Lower lobe of right lung (tissue), 2 donors: Measurements from ENCODE around the gene AP3D1. TPM values are rescaled to one million over a fixed set of nuclear protein-coding genes. Genes with fewer than 3 reads are reported as not detected.
"Not testable (repeated sequence)": the region's sequence is repeated elsewhere in the genome, so short reads cannot be mapped to it uniquely, and the experiment has no call there.

ENCODE experiments used
- ATAC-seq, 2 donors: fragments of 200-7000 bp; cut with Tn5 transposase; one replicate each; pipeline ENCODE4 v1.9.1; 2020 to 2022; ENCODE audit warnings: mild to moderate bottlenecking in 2 of 2, moderate library complexity in 2 of 2
- DNase-seq: peaks from one replicate; pipeline ENCODE4 v3.0.0-alpha.2; 2020
- H3K27ac ChIP-seq: fragments of 200-600 bp; one replicate; pipeline ENCODE4 v1.8.0; 2022
- H3K27me3 ChIP-seq: fragments of 200-600 bp; one replicate; pipeline ENCODE4 v1.8.0; 2022; ENCODE audit warnings: low read depth
- H3K36me3 ChIP-seq: fragments of 200-600 bp; one replicate; pipeline ENCODE4 v1.8.0; 2022; ENCODE audit warnings: mild to moderate bottlenecking
- H3K4me1 ChIP-seq: fragments of 200-600 bp; one replicate; pipeline ENCODE4 v1.8.0; 2022
- H3K4me3 ChIP-seq: fragments of 200-600 bp; one replicate; pipeline ENCODE4 v1.8.0; 2022; ENCODE audit warnings: mild to moderate bottlenecking
- H3K9me3 ChIP-seq: fragments of 200-600 bp; one replicate; pipeline ENCODE4 v1.8.0; 2022
- CTCF ChIP-seq: fragments of 200-600 bp; IDR thresholded peaks from one replicate; pipeline ENCODE4 v1.8.0; 2022; ENCODE audit warnings: antibody characterized with exemption, mild to moderate bottlenecking
- intact Hi-C: fragments of 100-400 bp; cut with DNase I; formaldehyde crosslinking; loops from one replicate; pipeline ENCODE4 v1.11.0; 2022
- total RNA-seq: library from RNA; stranded (reverse); fragmentation: NEBNext Ultra II Directional; extraction: Animal tissue kit (Norgen Biotek cat#: 25700); gene quantifications from one replicate; pipeline ENCODE4 v1.2.1, GENCODE V29; 2021
- donor health status: DM: no; HTN: yes; CAD: no; lungs with severe emphysema.

The AP3D1 gene
- total RNA-seq, 1 donor from 2014 or later: 99.5 TPM

GRCh38 chr19:2089727-2090053 is 61.7 kb downstream of the AP3D1 start:
- intact Hi-C loops: no loop called here
- Histone ChIP-seq H3K27me3 (no peaks in the 10 kb centered on the region), H3K9me3 (no peaks in the 10 kb centered on the region), H3K4me1 (peaks cover 91% of the 10 kb centered on the region), H3K27ac (peak overlapping the region; percentile 76), H3K4me3 (peak overlapping the region; percentile 19), H3K36me3 (peaks cover 18% of the 10 kb centered on the region)
- DNase-seq (no peak), ATAC-seq (no peak)
- TF ChIP-seq CTCF: no peak

GRCh38 chr19:2089001-2089711 is 62.2 kb downstream of the AP3D1 start:
- Histone ChIP-seq H3K9me3 (no peaks in the 10 kb centered on the region), H3K36me3 (peaks cover 23% of the 10 kb centered on the region), H3K27me3 (no peaks in the 10 kb centered on the region), H3K4me3 (no peak overlapping the region), H3K4me1 (peaks cover 85% of the 10 kb centered on the region), H3K27ac (peak overlapping the region; percentile 76)
- TF ChIP-seq CTCF: no peak
- ATAC-seq (no peak), DNase-seq (no peak)
- intact Hi-C loops: no loop called here

GRCh38 chr19:2087621-2088100 is 63.7 kb downstream of the AP3D1 start:
- DNase-seq: no peak
- H3K27me3 ChIP-seq: no peaks in the 10 kb centered on the region
- peak; percentile 4 to 19 for ATAC-seq
- no peak overlapping the region for H3K4me3 ChIP-seq
- peaks cover 25% of the 10 kb centered on the region for H3K36me3 ChIP-seq
- H3K4me1 ChIP-seq: peaks cover 84% of the 10 kb centered on the region
- TF ChIP-seq CTCF: no peak
- H3K27ac ChIP-seq: peak overlapping the region; percentile 78
- no peaks in the 10 kb centered on the region for H3K9me3 ChIP-seq
- intact Hi-C loops: no loop called here

- H3K9me3 ChIP-seq, ATAC-seq, H3K4me3 ChIP-seq, intact Hi-C loops, DNase-seq, H3K27me3 ChIP-seq: not testable (repeated sequence)
- Histone ChIP-seq H3K27ac (peak overlapping the region; percentile 78), H3K36me3 (peaks cover 32% of the 10 kb centered on the region), H3K4me1 (peaks cover 84% of the 10 kb centered on the region)
Measured at GRCh38 chr19:2086695-2087620, 64.4 kb downstream of the AP3D1 start.

- no peaks in the 10 kb centered on the region for H3K9me3 ChIP-seq
- H3K27me3 ChIP-seq: no peaks in the 10 kb centered on the region
- DNase-seq: peak; percentile 91
- peak overlapping the region; percentile 52 for H3K4me3 ChIP-seq
- H3K36me3 ChIP-seq: peaks cover 50% of the 10 kb centered on the region
- peak; percentile 72 to 85 for ATAC-seq
- H3K4me1 ChIP-seq: peaks cover 78% of the 10 kb centered on the region
- intact Hi-C loops: no loop called here
- peak overlapping the region; percentile 78 for H3K27ac ChIP-seq
- no peak for TF ChIP-seq CTCF
Measured at GRCh38 chr19:2084993-2085720, 66.2 kb downstream of the AP3D1 start.
